DMS 273 (cell line): ENCODE data around the gene SLC4A1.

Experiments used
- DNase-seq: peaks from one replicate; lab custom pipeline; 2025; ENCODE audit not compliant: unreplicated experiment; lab: John Stamatoyannopoulos, UW

Gene SLC4A1

DNA sequence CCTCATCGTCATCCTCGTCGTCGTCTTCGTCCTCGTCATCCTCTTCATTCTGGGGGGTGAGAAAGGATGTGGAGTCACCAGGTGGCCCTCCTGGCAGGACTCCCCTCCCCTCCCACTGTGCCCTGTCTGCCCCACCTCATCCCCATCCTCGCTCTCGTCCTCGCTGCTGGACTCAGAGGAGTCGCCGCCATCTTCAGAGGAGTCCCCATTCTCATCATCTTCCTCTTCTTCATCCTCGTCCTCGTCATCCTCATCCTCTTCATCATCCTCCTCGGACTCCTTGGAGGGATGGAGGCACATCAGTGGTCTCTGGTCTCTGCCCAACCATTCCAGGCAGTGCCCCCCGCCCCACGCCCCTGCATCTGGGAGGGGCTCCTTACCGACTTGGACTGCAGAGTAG lies 60.6 kb downstream of the SLC4A1 start:
- DNase-seq = no peak

GRCh38 chr17:44206825-44207155 lies 61.1 kb downstream of the SLC4A1 start:
- DNase-seq = no peak

DNA sequence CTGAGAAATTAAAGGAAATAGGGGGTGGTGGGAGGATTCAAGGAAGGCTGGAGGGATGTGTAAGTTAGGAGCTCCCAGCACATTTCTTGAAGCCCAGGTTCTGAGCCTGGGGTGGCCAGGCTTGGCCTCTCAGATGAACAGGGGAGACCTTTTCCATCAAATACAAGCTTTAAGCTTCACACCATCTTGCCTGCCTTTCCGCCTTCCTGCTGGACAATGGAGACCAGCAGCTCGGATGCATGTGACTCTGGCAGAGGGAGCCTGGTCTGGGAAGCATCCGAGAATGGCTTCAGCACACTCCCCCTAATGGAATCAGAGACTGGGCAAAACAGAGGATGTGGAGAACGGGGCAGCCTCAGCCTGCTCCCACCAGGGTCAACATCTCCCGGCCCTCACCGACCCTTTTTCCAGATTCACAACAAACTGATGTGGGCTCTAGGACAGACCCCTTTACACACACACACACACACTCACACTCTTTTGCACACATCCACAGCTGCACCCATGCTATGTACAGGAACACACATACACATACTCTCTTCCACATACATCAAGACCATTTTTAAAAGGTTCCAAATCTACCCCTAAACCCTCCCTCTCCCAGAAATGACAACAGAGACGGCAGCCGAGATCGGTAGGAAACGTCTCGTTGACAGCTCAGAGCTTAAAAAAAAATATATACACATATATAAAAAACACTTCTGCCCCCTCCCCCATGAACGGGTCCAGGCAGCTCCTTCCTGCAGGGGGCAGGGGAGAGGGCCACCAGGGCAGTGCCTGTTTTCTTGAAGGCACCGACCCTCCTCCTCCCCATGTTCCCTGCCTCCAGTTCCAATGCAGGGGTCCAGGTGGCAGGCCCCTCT lies 61.7 kb downstream of the SLC4A1 start:
- peak; percentile 52 for DNase-seq

DNA sequence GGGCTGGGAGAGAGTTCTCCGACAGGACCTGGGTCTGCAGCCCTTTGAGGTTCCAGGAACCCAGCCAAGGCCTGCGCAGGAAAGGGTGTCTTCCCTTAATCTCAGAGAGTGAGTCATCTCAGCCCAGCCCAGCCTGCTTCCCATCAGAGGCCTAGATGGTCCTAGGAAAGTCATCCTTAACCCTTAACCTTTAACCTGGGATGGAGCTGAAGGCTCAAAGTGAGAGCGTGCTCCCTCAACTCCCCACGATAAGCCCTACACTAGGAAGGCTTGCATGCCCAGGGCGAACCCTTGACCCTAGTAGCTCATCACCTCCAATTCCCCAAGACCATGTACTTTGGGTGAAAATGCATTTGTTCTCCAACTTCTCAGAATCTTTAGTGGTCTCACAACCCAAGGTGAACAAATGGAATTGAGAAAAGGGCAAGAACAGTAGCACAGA lies 63.5 kb downstream of the SLC4A1 start:
- DNase-seq = no peak

DNA sequence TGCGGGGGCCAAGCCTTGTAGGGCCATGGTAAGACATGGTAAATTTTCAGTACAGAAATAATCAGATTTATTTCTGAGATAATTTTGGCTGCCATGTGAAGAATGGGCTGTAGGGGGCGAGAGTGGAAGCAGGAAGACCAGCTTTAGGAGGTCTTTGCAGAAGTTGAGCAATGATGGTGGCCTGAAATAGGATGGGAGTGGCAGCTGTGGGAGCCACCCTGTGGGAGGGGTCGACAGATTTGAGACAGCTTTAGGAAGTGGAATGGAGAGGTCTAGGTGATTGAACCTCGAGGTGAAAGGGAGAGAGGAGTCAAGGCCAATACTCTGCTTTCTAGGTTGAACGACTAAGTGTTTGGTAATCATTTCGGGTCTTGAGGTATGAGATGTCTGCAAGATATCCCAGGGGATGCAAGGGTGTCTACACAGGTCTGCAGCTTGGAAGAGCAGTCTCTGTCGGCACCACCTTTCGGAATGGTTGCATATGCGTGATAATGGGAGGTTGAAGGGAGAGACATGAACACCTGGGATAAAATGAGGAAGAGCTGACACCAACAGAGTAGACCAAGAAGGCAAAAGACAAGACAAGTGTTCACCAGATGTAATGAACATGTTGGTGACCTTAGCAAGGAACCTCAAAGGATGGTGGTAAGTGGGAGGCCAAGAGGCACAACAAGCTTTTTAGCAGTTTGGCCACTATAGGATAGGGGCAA lies 64.0 kb downstream of the SLC4A1 start:
- DNase-seq = peak; percentile 83

DNA sequence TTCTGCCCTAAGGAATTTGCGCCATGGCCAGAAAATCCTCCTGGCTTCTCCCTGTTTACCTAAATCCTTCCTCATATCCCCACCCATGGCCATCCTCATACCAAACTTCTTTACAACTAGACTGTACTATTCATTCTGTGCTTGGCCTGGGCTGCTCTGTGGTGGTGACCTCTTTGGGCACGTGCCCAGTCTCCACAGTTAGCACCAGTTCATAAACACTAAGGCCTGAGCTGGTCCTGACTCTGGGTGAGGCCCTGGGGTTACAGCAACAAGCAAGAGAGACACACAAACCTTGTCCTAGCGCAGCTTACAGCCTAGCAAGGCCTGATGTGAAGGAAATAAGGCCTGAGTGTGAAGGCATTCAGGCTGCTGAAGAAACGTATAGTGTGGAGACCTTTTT lies 65.2 kb downstream of the SLC4A1 start:
- DNase-seq = no peak

DNA sequence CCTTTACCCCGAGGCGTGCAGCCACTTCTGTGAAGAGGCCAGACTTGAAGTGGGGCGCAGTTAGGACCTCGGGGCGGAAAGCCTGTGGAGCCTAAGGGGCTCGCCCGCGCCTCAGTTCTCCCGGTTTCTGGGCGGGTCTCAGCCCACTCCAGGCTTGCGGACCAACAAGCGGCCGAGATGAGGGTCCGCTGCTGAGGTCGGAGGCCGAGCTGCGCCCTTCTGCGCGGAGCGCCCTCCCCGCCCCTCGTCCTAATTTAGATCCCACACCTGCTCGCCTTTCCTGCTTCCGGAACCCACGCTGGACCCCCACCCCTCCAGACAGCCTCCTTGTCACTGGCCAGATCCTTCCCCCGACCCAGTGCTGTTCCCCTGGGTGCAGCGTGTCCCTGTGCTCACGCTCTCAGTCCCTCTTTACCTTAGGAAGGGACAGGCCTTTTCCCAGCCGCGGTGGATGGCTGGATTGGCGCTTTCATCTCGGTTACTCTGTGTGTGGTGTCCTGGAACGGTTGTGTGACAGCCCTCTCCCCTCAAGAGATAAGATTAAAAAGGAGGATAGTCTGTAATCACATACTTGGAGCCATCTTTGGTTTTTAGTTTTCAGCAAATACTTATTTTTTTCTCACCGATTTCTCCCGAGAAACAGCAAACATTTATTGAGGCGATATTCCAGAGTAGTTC lies 67.3 kb downstream of the SLC4A1 start:
- DNase-seq = peak; percentile 60

GRCh38 chr17:44199553-44200477 lies 68.1 kb downstream of the SLC4A1 start, which contains the start of gene ATXN7L3:
ATXN7L3 (minus strand) TSS chr17:44199884; CDS start chr17:44198070, 1,814 bp downstream.
- DNase-seq = peak; percentile 99

DNA sequence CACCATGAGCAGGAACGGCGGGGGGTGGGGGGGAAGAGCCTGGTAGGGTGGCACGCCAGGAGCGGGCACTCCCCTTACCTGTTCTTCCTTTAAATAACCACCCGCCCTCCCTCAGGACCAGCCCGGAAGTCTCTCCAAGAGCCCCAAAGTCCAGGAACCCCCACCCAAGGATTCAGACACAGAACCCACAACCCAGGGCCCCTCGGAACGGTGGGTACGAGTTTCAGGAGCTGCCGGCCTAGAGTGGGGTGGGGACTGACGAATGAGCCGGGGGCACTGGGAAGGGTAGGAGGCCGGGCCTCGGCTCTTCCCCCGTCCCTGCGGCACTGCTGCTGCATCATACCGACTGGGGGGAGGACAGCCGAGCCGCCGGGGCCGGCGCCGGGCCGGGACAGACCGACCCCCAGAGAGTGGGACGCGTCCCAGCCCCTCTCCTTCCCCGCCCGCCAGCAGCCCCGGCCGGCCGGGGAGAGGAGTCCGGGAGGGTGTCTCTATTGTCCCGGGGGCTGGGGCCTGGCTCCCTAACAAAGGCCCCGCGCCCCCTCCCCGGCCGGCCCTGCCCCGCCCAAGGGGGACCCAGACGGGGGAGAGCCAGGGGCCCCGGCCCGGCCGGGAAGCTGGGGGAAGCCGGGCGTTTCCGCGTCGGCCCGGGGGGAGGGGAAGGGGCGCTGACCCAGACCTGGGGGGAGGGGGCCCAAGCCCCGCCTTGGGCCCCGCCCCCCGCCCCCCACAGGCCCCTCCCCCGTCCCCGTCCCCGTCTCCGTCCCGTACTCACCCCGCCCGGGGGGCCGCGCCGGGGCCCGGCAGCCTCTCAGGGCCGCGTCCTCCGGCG lies 69.0 kb downstream of the SLC4A1 start:
- peak; percentile 75 for DNase-seq
